SU-DHL-6 (cell line): Measurements from ENCODE around the gene MC1R.

ENCODE experiments used
- CTCF ChIP-seq: fragments of 200-600 bp; sonication (generic); IDR thresholded peaks from one replicate; pipeline ENCODE4 v1.5.1; 2017; ENCODE audit warnings: antibody characterized with exemption, mild to moderate bottlenecking, low read length, moderate library complexity; ENCODE audit not compliant: insufficient read depth, poor library complexity, severe bottlenecking
- EZH2phosphoT487 ChIP-seq: fragments of 200-600 bp; sonication (generic), shearing (Covaris generic); conservative IDR thresholded peaks from 2 replicates; pipeline ENCODE4 v1.6.1; 2018; ENCODE audit warnings: mild to moderate bottlenecking, antibody characterized with exemption, low read length, moderate library complexity, mixed read lengths

- no peak for TF ChIP-seq CTCF
- no peak for TF ChIP-seq EZH2phosphoT487
Observed at GRCh38 chr16:89912143-89912542, 6.5 kb upstream of the MC1R start.
